Measurements from ENCODE around the gene JMJD6. TPM values are rescaled to one million over a fixed set of nuclear protein-coding genes. Genes with fewer than 3 reads are reported as not detected.

The JMJD6 gene
- total and polyA plus RNA-seq, 9 of the 15 experiments (the other 6 are each of a cell fraction or from before 2014, with no cell fraction given): 2.5 to 52.3 (median 36.3) TPM

- TF ChIP-seq NCOA2 (IDR thresholded peaks at IDR 0.05; ENCODE audit: partially characterized antibody in 2 of 2) (no peak), ZNF57 (CRISPR knock-in tag; IDR thresholded peaks at IDR 0.05) (no peak), ZKSCAN8 (CRISPR knock-in tag; IDR thresholded peaks at IDR 0.05) (no peak), SMAD3 (CRISPR knock-in tag; conservative IDR thresholded peaks at IDR 0.05) (0 out of 2 replicates have a peak, but pooled peaks have one; percentile 72), ZNF830 (CRISPR knock-in tag; IDR thresholded peaks at IDR 0.05) (no peak), COPS2 (conservative IDR thresholded peaks at IDR 0.05) (no peak), ZBTB26 (CRISPR knock-in tag; IDR thresholded peaks at IDR 0.05) (0 out of 2 replicates have a peak, but pooled peaks have one; percentile 70), HNRNPH1 (optimal IDR thresholded peaks at IDR 0.05; ENCODE audit: low read depth, low read length) (peak; percentile 81), ZNF224 (CRISPR knock-in tag; IDR thresholded peaks at IDR 0.05) (0 out of 2 replicates have a peak, but pooled peaks have one; percentile 7), CLOCK (CRISPR knock-in tag; IDR thresholded peaks at IDR 0.05; ENCODE audit: borderline replicate concordance) (no peak), USF1 (CRISPR knock-in tag; IDR thresholded peaks at IDR 0.05) (no peak; the same call in 1 of the 2 replicates), BRF2 (IDR thresholded peaks at IDR 0.05; ENCODE audit: borderline replicate concordance, insufficient read depth, insufficient read length) (no peak), RNF2 (IDR thresholded peaks at IDR 0.05) (no peak), EGR1 (conservative IDR thresholded peaks at IDR 0.05) (peak; percentile 63), ZNF280A (IDR thresholded peaks at IDR 0.05; ENCODE audit: low read depth, partially characterized antibody) (no peak), ZNF699 (CRISPR knock-in tag; IDR thresholded peaks at IDR 0.05; ENCODE audit: insufficient replicate concordance) (no peak), HINFP (tag; conservative IDR thresholded peaks at IDR 0.05; ENCODE audit: low read depth) (no peak)
These were observed 10.1 kb upstream of the JMJD6 start (continued) for GRCh38 chr17:76736349-76737081.
